GM12878 (cell line): ENCODE measurements around the gene TTYH3. TPM values are rescaled to one million over a fixed set of nuclear protein-coding genes. Genes with fewer than 3 reads are reported as not detected.

Source experiments
- ATAC-seq: fragments of 200-7000 bp; cut with Tn5 transposase; 3 replicates; pipeline ENCODE4 v1.9.1; 2020; ENCODE audit warnings: mild to moderate bottlenecking, moderate library complexity
- BruUV-seq: library from RNA; stranded (reverse); fragments of 400-500 nt; replicated peaks from 2 replicates; lab custom pipeline; 2021; lab: Mats Ljungman, UMichigan
- CTCF ChIA-PET: fragments of 300-600 bp; sonication (Branson Sonifier 250); formaldehyde crosslinking; extraction: SDS; loops from one replicate; lab custom pipeline; 2021; ENCODE audit warnings: inconsistent platforms; lab: Yijun Ruan, JAX
- POLR2A ChIA-PET: fragments of 350-600 bp; formaldehyde crosslinking; extraction: SDS; loops from one replicate; lab custom pipeline; 2021; ENCODE audit warnings: inconsistent platforms; lab: Charles Lee
- RAD21 ChIA-PET: fragments of 300-600 bp; sonication (Branson Sonifier 250); formaldehyde crosslinking; loops from one replicate; lab custom pipeline; 2023; ENCODE audit warnings: antibody characterized with exemption; ENCODE audit not compliant: unreplicated experiment; lab: Charles Lee
- SMC1A ChIA-PET: fragments of 300-600 bp; sonication (Branson Sonifier 250); formaldehyde crosslinking; loops from one replicate; lab custom pipeline; 2023; ENCODE audit not compliant: unreplicated experiment, uncharacterized antibody; lab: Charles Lee
- DNase-seq: peaks from one replicate; pipeline ENCODE4 v3.0.0-alpha.2; 2011; ENCODE audit warnings: low read depth, low spot score
- FAIRE-seq: peaks from 3 replicates; lab custom pipeline; 2011; peaks lifted over from hg19 to GRCh38; lab: Jason Lieb, UNC
- H2AFZ ChIP-seq: 2 replicates; pipeline ENCODE4 v1.6.0; 2011; ENCODE audit warnings: low read depth, low read length, control low read depth; ENCODE audit not compliant: control insufficient read depth
- H3K27ac ChIP-seq: 2 replicates; pipeline ENCODE4 v1.5.1; 2011; ENCODE audit warnings: control low read depth; ENCODE audit not compliant: control insufficient read depth, insufficient read depth
- H3K27me3 ChIP-seq, 2 experiments: replicated peaks in 1 of 2; 2 replicates each; pipeline versions ENCODE4 v1.6.0 to v1.6.1; 2011; ENCODE audit warnings: low read length in 1 of 2; ENCODE audit not compliant: control insufficient read depth in 2 of 2, insufficient read depth in 2 of 2
- H3K36me3 ChIP-seq, 2 experiments: 2 replicates each; pipeline ENCODE4 v1.5.1; 2011; ENCODE audit warnings: low read length in 1 of 2; ENCODE audit not compliant: control insufficient read depth in 2 of 2, insufficient read depth in 2 of 2
- H3K4me1 ChIP-seq: 2 replicates; pipeline ENCODE4 v1.6.1; 2011; ENCODE audit warnings: mild to moderate bottlenecking, low read length, moderate library complexity, mixed read lengths; ENCODE audit not compliant: control insufficient read depth, insufficient read depth
- H3K4me2 ChIP-seq: 2 replicates; pipeline ENCODE4 v1.6.0; 2011; ENCODE audit warnings: control low read depth; ENCODE audit not compliant: control insufficient read depth, insufficient read depth
- H3K4me3 ChIP-seq: fragments of 200-600 bp; sonication (generic); 2 replicates; pipeline ENCODE4 v1.5.1; 2016
- H3K79me2 ChIP-seq: 2 replicates; pipeline ENCODE4 v1.6.0; 2011; ENCODE audit warnings: low read length; ENCODE audit not compliant: control insufficient read depth, insufficient read depth
- H3K9ac ChIP-seq: 2 replicates; pipeline ENCODE4 v1.8.0; 2011; ENCODE audit warnings: low read length, control low read depth, mixed read lengths; ENCODE audit not compliant: control insufficient read depth, insufficient read depth
- H3K9me3 ChIP-seq: replicated peaks from 3 replicates; pipeline ENCODE4 v1.5.1; 2011; ENCODE audit warnings: mild to moderate bottlenecking, low read length; ENCODE audit not compliant: control insufficient read depth, insufficient read depth
- H4K20me1 ChIP-seq: 2 replicates; pipeline ENCODE4 v1.6.0; 2011; ENCODE audit not compliant: control insufficient read depth, insufficient read depth
- ESRRA ChIP-seq: IDR thresholded peaks from 2 replicates; pipeline ENCODE4 v1.6.1; 2012; ENCODE audit warnings: mild to moderate bottlenecking, low read length, improper control_type of control experiment
- FOS ChIP-seq: IDR thresholded peaks from 3 replicates; pipeline ENCODE4 v1.6.1; 2011; ENCODE audit warnings: borderline replicate concordance; ENCODE audit not compliant: insufficient read length; ENCODE audit errors: extremely low read depth
- GABPA ChIP-seq: IDR thresholded peaks from 2 replicates; pipeline ENCODE4 v1.6.1; 2014; ENCODE audit warnings: antibody characterized with exemption, low read depth, mild to moderate bottlenecking, inconsistent platforms
- IKZF2 ChIP-seq, 2 experiments: fragments of 450-650 bp; IDR thresholded peaks; 2 replicates each; pipeline ENCODE4 v1.6.1; 2017; ENCODE audit warnings: mild to moderate bottlenecking in 2 of 2, moderate library complexity in 2 of 2
- NR2C1 ChIP-seq: fragments of 450-650 bp; IDR thresholded peaks from 2 replicates; pipeline ENCODE4 v1.6.1; 2017; ENCODE audit warnings: antibody characterized with exemption, mild to moderate bottlenecking, moderate library complexity
- POLR2AphosphoS5 ChIP-seq: IDR thresholded peaks from 2 replicates; pipeline ENCODE4 v1.6.1; 2011; ENCODE audit warnings: mild to moderate bottlenecking, low read length, inconsistent platforms
- ZNF217 ChIP-seq: fragments of 450-650 bp; IDR thresholded peaks from 2 replicates; pipeline ENCODE4 v1.6.1; 2017; ENCODE audit warnings: antibody characterized with exemption, mild to moderate bottlenecking
- ZNF384 ChIP-seq: IDR thresholded peaks from 2 replicates; pipeline ENCODE4 v1.6.1; 2012; ENCODE audit warnings: low read depth, mild to moderate bottlenecking, low read length, improper control_type of control experiment, borderline replicate concordance
- WGBS: methylation state at CpG from one replicate; pipeline ENCODE4 v1.1.6; 2016; ENCODE audit warnings: low lambda C conversion rate; ENCODE audit not compliant: insufficient replicate concordance, insufficient coverage; ENCODE audit errors: missing lambda C conversion rate; 5-methylcytosine and 5-hydroxymethylcytosine counted together
- in situ Hi-C: fragments of 300-500 bp; cut with MboI; formaldehyde crosslinking; loops from 9 replicates; pipeline ENCODE4 v1.14.3; 2018; ENCODE audit warnings: mixed read lengths
- intact Hi-C: fragments of 100-400 bp; cut with micrococcal nuclease; formaldehyde crosslinking; loops from one replicate; pipeline ENCODE4 v1.14.2; 2022; ENCODE audit not compliant: unreplicated experiment
- polyA plus RNA-seq, 11 experiments: library from polyadenylated mRNA; depleted of rRNA in 4 of 11; unstranded in 6 of 11; stranded (reverse) in 5 of 11; fragments of >200 nt; fragmentation: Nextera tagmentation in 4 of 11; fragmentation: Illumina TruSeq in 1 of 11; extraction: Ambion mirVana in 4 of 11; extraction: Trizol in 1 of 11; gene quantifications; 1 replicate in 1 of 11; 2 replicates in 10 of 11; pipeline versions ENCODE4 v1.2.1 to v1.2.3, GENCODE V29; 2011 to 2016; ENCODE audit warnings: inconsistent platforms in 2 of 11, missing spikeins in 2 of 11, low read depth in 1 of 11
- total RNA-seq, 4 experiments: library from RNA; depleted of rRNA in 3 of 4; stranded (reverse); fragments of >200 nt in 3 of 4; fragmentation: Illumina TruSeq in 1 of 4; extraction: Trizol in 1 of 4; gene quantifications; 2 replicates each; pipeline versions ENCODE4 v1.2.1 to v1.2.3, GENCODE V29; 2013 to 2021
- TF ChIP-seq, protein P1 (sequence below): fragments of 450-650 bp; IDR thresholded peaks from 2 replicates; pipeline ENCODE4 v1.6.1; 2016; ENCODE audit warnings: mild to moderate bottlenecking, moderate library complexity, borderline replicate concordance
- TF ChIP-seq, protein P2 (sequence below): IDR thresholded peaks from 2 replicates; pipeline ENCODE4 v1.6.1; 2011; ENCODE audit warnings: borderline replicate concordance, low read depth, mild to moderate bottlenecking, moderate library complexity, mixed read lengths, low read length; ENCODE audit not compliant: insufficient read depth; ENCODE audit errors: extremely low read length
- TF ChIP-seq, protein P3 (sequence below): IDR thresholded peaks from 2 replicates; pipeline ENCODE4 v1.6.1; 2011; ENCODE audit warnings: low read depth, mild to moderate bottlenecking, low read length, moderate library complexity, borderline replicate concordance; ENCODE audit errors: extremely low read depth
- TF ChIP-seq, protein P4 (sequence below): fragments of 450-650 bp; IDR thresholded peaks from 2 replicates; pipeline ENCODE4 v1.6.1; 2017; ENCODE audit warnings: low read depth, mild to moderate bottlenecking, moderate library complexity

The TTYH3 gene
- total and polyA plus RNA-seq, 10 of the 15 experiments (the other 5 are each of a cell fraction or from before 2014, with no cell fraction given), result 0.79 to 71.4 (median 10.5) TPM

DNA sequence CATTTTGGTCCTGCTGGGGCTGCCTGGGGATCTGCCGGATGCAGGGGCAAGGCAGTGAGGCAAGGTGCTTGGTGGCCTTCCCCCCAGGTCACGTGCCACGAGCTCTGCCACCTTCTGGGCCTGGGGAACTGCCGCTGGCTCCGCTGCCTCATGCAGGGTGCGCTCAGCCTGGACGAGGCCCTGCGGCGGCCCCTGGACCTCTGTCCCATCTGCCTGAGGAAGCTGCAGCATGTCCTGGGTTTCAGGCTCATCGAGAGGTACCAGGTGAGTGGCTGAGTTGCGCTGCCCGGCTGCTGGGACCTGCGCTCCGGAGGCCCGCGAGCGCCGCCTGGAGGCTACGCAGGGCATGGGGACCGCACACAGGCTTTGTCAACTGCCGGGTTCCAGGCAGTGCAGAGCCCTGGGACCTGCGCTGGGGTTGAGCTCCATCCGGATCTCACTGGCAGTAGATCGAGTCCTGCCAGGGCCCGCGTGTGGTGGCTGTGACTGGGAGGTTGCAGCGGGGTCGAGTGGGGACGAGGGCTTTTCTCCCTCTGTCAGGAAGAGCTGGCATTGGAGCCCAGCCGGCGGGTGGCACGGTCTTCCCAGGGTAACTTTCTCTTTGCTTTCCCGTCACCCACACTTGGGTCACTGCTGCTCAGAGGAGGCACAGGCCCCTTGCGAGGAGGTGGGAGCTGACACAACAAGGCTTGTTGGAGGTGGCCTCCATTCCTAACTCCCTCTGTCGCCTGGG lies 77.9 kb downstream of the TTYH3 start (continued):
- TF ChIP-seq, protein P1, sequence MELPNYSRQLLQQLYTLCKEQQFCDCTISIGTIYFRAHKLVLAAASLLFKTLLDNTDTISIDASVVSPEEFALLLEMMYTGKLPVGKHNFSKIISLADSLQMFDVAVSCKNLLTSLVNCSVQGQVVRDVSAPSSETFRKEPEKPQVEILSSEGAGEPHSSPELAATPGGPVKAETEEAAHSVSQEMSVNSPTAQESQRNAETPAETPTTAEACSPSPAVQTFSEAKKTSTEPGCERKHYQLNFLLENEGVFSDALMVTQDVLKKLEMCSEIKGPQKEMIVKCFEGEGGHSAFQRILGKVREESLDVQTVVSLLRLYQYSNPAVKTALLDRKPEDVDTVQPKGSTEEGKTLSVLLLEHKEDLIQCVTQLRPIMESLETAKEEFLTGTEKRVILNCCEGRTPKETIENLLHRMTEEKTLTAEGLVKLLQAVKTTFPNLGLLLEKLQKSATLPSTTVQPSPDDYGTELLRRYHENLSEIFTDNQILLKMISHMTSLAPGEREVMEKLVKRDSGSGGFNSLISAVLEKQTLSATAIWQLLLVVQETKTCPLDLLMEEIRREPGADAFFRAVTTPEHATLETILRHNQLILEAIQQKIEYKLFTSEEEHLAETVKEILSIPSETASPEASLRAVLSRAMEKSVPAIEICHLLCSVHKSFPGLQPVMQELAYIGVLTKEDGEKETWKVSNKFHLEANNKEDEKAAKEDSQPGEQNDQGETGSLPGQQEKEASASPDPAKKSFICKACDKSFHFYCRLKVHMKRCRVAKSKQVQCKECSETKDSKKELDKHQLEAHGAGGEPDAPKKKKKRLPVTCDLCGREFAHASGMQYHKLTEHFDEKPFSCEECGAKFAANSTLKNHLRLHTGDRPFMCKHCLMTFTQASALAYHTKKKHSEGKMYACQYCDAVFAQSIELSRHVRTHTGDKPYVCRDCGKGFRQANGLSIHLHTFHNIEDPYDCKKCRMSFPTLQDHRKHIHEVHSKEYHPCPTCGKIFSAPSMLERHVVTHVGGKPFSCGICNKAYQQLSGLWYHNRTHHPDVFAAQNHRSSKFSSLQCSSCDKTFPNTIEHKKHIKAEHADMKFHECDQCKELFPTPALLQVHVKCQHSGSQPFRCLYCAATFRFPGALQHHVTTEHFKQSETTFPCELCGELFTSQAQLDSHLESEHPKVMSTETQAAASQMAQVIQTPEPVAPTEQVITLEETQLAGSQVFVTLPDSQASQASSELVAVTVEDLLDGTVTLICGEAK, result no peak

DNA sequence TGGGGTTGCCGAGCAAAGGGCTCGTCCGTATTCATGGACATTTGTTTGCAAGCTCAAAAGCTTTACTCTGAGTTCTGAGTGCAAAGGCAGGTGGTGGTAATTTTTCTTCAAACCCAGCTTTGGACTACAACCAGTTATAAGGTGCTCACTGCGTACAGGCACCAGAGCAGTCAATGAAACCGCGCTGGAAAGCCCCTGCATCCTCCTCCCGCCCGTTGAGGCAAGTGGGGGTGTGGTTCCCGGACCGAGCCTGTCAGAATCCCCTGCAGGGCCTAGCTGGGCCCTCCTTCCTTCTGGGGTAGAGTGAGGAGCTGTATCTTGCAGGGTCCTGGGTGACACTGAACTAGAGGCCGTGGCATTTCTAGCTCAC lies 78.5 kb downstream of the TTYH3 start:
- peak overlapping the region; percentile 56 for H3K4me3 ChIP-seq
- WGBS, result under 1% methylated on average over 11 of the region's 11 CpGs
- TF ChIP-seq IKZF2 (IDR thresholded peaks at IDR 0.05) (peak in 1 of 2 experiments; percentile 27; a peak in 1 of 4 replicates), POLR2AphosphoS5 (peak; percentile 31), NR2C1 (no peak), GABPA (no peak), ESRRA (no peak), FOS (no peak), ZNF217 (no peak), ZNF384 (no peak)
- TF ChIP-seq, protein P2, sequence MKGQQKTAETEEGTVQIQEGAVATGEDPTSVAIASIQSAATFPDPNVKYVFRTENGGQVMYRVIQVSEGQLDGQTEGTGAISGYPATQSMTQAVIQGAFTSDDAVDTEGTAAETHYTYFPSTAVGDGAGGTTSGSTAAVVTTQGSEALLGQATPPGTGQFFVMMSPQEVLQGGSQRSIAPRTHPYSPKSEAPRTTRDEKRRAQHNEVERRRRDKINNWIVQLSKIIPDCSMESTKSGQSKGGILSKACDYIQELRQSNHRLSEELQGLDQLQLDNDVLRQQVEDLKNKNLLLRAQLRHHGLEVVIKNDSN, result no peak
- TF ChIP-seq, protein P3, sequence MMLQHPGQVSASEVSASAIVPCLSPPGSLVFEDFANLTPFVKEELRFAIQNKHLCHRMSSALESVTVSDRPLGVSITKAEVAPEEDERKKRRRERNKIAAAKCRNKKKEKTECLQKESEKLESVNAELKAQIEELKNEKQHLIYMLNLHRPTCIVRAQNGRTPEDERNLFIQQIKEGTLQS, result no peak
- TF ChIP-seq, protein P4, sequence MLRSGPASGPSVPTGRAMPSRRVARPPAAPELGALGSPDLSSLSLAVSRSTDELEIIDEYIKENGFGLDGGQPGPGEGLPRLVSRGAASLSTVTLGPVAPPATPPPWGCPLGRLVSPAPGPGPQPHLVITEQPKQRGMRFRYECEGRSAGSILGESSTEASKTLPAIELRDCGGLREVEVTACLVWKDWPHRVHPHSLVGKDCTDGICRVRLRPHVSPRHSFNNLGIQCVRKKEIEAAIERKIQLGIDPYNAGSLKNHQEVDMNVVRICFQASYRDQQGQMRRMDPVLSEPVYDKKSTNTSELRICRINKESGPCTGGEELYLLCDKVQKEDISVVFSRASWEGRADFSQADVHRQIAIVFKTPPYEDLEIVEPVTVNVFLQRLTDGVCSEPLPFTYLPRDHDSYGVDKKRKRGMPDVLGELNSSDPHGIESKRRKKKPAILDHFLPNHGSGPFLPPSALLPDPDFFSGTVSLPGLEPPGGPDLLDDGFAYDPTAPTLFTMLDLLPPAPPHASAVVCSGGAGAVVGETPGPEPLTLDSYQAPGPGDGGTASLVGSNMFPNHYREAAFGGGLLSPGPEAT, result peak; percentile 95

More for the DNA sequence above, 78.5 kb downstream of the TTYH3 start:
- no peaks in the 10 kb centered on the region for H4K20me1 ChIP-seq
- peak; percentile 89 for FAIRE-seq
- intact Hi-C loops, result loop anchor here (1.0 to 5.0 kb wide), 2 partner anchors 48 to 132 kb away; partner anchors contain the start of gene GNA12
- no peaks in the 10 kb centered on the region for H3K79me2 ChIP-seq
- no peaks in the 10 kb centered on the region; a peak in 1 of 4 replicates for H3K36me3 ChIP-seq
- ChIA-PET POLR2A (interaction anchor here (0.6 to 3.8 kb wide), 21 partner anchors 10 to 150 kb away, joined by 3 to 36 read pairs (median 4); partner anchors contain the start of gene AMZ1), CTCF (interaction anchor here (0.7 to 8.3 kb wide), 57 partner anchors 9 to 490 kb away, joined by 3 to 154 read pairs (median 5); partner anchors contain the start of genes AMZ1 and TTYH3), SMC1A (interaction anchor here (0.5 to 11.6 kb wide), 46 partner anchors 8 to 509 kb away, joined by 3 to 113 read pairs (median 4); partner anchors contain the start of gene AMZ1), RAD21 (interaction anchor here (0.6 to 4.8 kb wide), 54 partner anchors 9 to 358 kb away, joined by 3 to 89 read pairs (median 5); partner anchors contain the start of genes AMZ1 and TTYH3)
- peak overlapping the region; percentile 70 for H3K9ac ChIP-seq
- no peaks in the 10 kb centered on the region for H3K27me3 ChIP-seq
- H3K4me1 ChIP-seq, result peaks cover 34% of the 10 kb centered on the region
- peak overlapping the region; percentile 96 for H2AFZ ChIP-seq
- ATAC-seq, result peak; percentile 80
- in situ Hi-C loops, result loop anchor here (5.0 kb wide), 1 partner anchor 43 kb away; no protein-coding TSS in a partner anchor
- peak; percentile 74 for DNase-seq
- no peaks in the 10 kb centered on the region for H3K9me3 ChIP-seq
- H3K4me2 ChIP-seq, result peak overlapping the region; percentile 98
- peak overlapping the region; percentile 89 for H3K27ac ChIP-seq
- BruUV-seq, result no TSS peak
